ENCODE measurements around the gene VWCE.
"Not testable (repeated sequence)": the region's sequence is repeated elsewhere in the genome, so short reads cannot be mapped to it uniquely, and the experiment has no call there.

GRCh38 chr11:61219016-61219415 is 76.1 kb downstream of the VWCE start:
- not testable (repeated sequence) for TF ChIP-seq EZH2 (IDR thresholded peaks at IDR 0.05; ENCODE audit: insufficient read depth, poor library complexity, severe bottlenecking); EZH2phosphoT487 (IDR thresholded peaks at IDR 0.05; ENCODE audit: insufficient read depth, low read depth)

Data from GM23248 (cell line).